Measurements from ENCODE around the gene TSN.
"Not testable (repeated sequence)": the region's sequence is repeated elsewhere in the genome, so short reads cannot be mapped to it uniquely, and the experiment has no call there.

DNA sequence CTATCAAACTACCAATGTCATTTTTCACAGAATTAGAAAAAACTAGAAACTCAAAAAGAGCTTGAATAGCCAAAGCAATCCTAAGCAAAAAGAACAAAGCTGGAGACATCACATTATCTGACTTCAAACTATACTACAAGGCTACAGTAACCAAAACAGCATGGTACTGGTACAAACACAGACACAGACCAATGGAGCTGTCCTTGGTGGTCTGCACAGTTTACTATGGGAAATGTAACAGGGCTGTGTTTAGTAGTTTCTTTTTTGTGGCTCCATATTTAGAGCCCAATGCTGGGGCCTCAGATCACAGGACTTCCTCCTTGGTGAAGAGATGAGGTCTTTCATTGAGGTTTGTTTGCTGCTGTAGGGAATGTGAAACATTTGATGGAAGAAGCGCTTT lies 61.9 kb downstream of the TSN start:
- TF ChIP-seq CTCF (conservative IDR thresholded peaks at IDR 0.05; ENCODE audit: low read depth, low read length); EZH2 (IDR thresholded peaks at IDR 0.05; ENCODE audit: borderline replicate concordance, low read depth, low read length, poor library complexity, severe bottlenecking): not testable (repeated sequence)

Measured in A673 (cell line).